Measurements from ENCODE around the gene TSPAN18. TPM values are rescaled to one million over a fixed set of nuclear protein-coding genes. Genes with fewer than 3 reads are reported as not detected.

Gene TSPAN18
- total RNA-seq, 6 donors from 2014 or later, result 8.2 to 48.6 (median 17.5) TPM

GRCh38 chr11:44754876-44755555, 28.3 kb downstream of the TSPAN18 start:
- ATAC-seq (ENCODE audit: low FRiP score in 2 of 2) (peak; percentile 7 to 54), DNase-seq (no peak)
- peak overlapping the region in 1 of 4 donors; percentile 19 for H3K27ac ChIP-seq
- H3K27me3 ChIP-seq, result no peaks in the 10 kb centered on the region
- WGBS, 2 donors, result 51 to 66% methylated on average over 7 to 9 of the region's 9 CpGs
- TF ChIP-seq EP300 (IDR thresholded peaks at IDR 0.05) (no peak), POLR2AphosphoS5 (IDR thresholded peaks at IDR 0.05) (no peak), POLR2A (IDR thresholded peaks at IDR 0.05) (no peak)
- TF ChIP-seq, protein P1, sequence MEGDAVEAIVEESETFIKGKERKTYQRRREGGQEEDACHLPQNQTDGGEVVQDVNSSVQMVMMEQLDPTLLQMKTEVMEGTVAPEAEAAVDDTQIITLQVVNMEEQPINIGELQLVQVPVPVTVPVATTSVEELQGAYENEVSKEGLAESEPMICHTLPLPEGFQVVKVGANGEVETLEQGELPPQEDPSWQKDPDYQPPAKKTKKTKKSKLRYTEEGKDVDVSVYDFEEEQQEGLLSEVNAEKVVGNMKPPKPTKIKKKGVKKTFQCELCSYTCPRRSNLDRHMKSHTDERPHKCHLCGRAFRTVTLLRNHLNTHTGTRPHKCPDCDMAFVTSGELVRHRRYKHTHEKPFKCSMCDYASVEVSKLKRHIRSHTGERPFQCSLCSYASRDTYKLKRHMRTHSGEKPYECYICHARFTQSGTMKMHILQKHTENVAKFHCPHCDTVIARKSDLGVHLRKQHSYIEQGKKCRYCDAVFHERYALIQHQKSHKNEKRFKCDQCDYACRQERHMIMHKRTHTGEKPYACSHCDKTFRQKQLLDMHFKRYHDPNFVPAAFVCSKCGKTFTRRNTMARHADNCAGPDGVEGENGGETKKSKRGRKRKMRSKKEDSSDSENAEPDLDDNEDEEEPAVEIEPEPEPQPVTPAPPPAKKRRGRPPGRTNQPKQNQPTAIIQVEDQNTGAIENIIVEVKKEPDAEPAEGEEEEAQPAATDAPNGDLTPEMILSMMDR (IDR thresholded peaks at IDR 0.05), result no peak
- H3K9me3 ChIP-seq, result no peaks in the 10 kb centered on the region
- no peak overlapping the region for H3K4me3 ChIP-seq
- no peaks in the 10 kb centered on the region for H3K36me3 ChIP-seq
- no peaks in the 10 kb centered on the region for H3K4me1 ChIP-seq

DNA sequence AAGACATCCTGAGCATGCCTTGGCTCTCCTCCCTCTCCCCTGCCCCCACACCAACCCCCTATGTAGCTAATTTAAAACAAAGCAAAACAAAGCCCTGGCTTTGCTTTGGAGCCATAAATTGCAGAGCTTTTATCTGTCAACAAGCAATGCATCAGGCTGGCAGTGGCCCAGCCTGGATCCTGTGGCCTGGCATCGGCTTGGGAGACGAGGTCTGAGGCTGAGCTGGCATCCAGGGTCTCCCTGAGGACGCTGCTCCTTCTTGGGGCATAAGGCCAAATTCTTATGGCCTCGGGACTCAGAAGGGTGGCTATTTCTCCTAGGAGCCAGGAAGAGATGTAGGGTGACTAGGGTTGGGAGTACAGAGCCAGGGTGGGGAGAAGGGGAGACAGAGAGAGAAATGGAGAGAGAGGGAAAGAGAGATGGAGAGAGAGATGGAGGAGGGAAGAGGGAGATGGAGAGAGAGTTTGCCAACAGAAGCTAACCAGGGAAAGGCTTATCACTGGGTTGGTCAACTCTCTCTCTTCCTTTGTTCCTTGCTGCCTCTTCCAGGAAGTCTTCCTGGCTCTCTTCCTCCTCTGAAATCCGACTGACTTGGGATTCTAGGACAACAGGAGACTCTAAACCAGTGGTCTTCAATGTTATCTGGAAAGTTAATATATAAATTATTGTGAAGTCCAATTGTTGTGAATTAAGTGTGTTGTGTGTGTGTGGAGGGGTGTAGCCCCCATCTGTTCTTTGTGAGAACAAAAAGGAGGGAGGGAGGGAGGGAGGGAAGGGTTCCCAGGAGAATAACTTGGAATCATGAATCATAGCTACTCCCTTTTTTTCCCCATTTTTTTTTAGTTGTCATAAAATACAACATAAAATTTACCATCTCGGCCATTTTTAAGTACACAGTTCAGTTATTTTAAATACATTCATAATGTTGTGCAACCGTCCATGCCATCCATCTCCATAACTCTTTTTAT, 29.1 kb downstream of the TSPAN18 start:
- DNase-seq (no peak), ATAC-seq (ENCODE audit: low FRiP score in 2 of 2) (no peak)
- no peaks in the 10 kb centered on the region for H3K27me3 ChIP-seq
- H3K4me1 ChIP-seq, result peaks cover 0 to 4% (median 0%) of the 10 kb centered on the region in 4 donors
- H3K4me3 ChIP-seq, result no peak overlapping the region
- no peaks in the 10 kb centered on the region for H3K9me3 ChIP-seq
- TF ChIP-seq POLR2AphosphoS5 (IDR thresholded peaks at IDR 0.05), result no peak
- TF ChIP-seq, protein P1 (IDR thresholded peaks at IDR 0.05), result no peak
- no peak for TF ChIP-seq EP300 (IDR thresholded peaks at IDR 0.05)
- no peak for TF ChIP-seq POLR2A (IDR thresholded peaks at IDR 0.05)
- 59 to 60% methylated on average over 7 of the region's 7 CpGs for WGBS, 2 donors
- no peaks in the 10 kb centered on the region for H3K36me3 ChIP-seq
- H3K27ac ChIP-seq, result peak overlapping the region in 1 of 4 donors; percentile 19

DNA sequence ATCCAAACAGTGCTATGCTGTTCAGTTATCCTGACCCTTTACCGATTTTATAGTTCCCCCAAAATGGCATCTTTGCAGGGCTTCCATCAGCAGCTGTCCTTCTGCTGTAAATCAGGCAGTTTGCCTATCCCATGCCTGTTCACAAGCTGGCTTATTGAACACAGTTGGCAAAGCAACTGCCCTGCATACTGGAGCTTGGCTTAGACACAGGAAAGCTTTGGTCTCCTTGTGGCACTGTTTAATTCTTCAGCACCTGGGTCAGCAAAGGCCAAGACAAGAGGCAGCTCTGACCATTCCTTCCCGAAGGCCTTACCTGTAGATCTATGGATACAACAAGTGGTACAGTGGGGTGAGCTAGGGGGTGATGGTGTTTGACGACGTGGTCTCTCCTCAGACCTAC, 32.2 kb downstream of the TSPAN18 start:
- Histone ChIP-seq H3K27ac (no peak overlapping the region), H3K9me3 (no peaks in the 10 kb centered on the region), H3K4me3 (no peak overlapping the region), H3K27me3 (no peaks in the 10 kb centered on the region), H3K4me1 (peaks cover 0 to 16% (median 0%) of the 10 kb centered on the region in 4 donors), H3K36me3 (no peaks in the 10 kb centered on the region)
- ATAC-seq (ENCODE audit: low FRiP score in 2 of 2) (no peak), DNase-seq (no peak)
- TF ChIP-seq POLR2AphosphoS5 (IDR thresholded peaks at IDR 0.05) (no peak), POLR2A (IDR thresholded peaks at IDR 0.05) (no peak), EP300 (IDR thresholded peaks at IDR 0.05) (no peak)
- TF ChIP-seq, protein P1 (IDR thresholded peaks at IDR 0.05), result no peak
- WGBS, 2 donors, result 93 to 95% methylated on average over 4 of the region's 4 CpGs

DNA sequence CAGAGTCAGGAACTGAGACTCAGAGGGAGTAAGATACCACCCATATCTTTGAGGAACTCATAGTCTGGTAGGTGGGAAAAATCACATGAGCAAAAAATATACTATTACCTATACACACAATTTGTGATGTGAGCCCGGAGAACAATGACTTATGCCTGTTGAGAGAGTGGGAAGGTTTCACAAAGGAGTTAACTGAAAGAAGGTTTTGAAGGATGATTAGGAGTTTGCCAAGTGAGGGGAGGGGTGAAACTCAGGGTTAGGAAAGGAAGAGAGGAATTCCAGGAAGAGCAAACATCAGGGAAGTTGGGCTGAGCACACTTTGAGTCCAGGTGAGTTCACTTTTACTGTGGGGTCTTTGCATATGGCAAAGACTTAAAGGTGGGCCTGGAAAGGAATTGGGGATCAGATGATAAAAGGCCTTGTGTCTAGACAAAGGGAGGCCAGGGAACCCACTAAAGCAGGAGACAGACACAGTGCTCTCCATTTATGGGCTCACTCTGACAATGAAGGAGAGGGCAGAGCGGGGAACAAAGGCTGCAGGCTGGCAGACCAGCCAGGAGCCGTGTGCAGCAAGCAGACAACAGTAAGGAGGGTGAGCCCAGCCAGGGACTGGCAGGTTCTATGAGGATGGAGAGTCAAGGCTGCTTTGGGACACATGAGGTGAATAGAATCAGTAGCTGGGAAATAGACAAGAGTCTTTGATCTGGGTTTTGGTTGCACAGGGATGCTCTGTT, 33.1 kb downstream of the TSPAN18 start:
- TF ChIP-seq POLR2A (IDR thresholded peaks at IDR 0.05) (no peak), POLR2AphosphoS5 (IDR thresholded peaks at IDR 0.05) (no peak), EP300 (IDR thresholded peaks at IDR 0.05) (no peak)
- TF ChIP-seq, protein P1 (IDR thresholded peaks at IDR 0.05), result no peak

More for the DNA sequence above, 33.1 kb downstream of the TSPAN18 start:
- no peaks in the 10 kb centered on the region for H3K36me3 ChIP-seq
- H3K27ac ChIP-seq, result no peak overlapping the region
- no peak for ATAC-seq (ENCODE audit: low FRiP score in 2 of 2)
- H3K4me1 ChIP-seq, result peaks cover 0 to 16% (median 0%) of the 10 kb centered on the region in 4 donors
- H3K27me3 ChIP-seq, result no peaks in the 10 kb centered on the region
- H3K4me3 ChIP-seq, result no peak overlapping the region
- DNase-seq, result no peak
- H3K9me3 ChIP-seq, result no peaks in the 10 kb centered on the region
- 86 to 88% methylated on average over 3 of the region's 3 CpGs for WGBS, 2 donors
